GM13976 (cell line): ENCODE results near the gene PFDN4.
"Not testable (repeated sequence)": the region's sequence is repeated elsewhere in the genome, so short reads cannot be mapped to it uniquely, and the experiment has no call there.

ENCODE experiments used
- DNase-seq: peaks from one replicate; pipeline ENCODE4 v3.0.0; 2012; ENCODE audit warnings: low spot score
- CTCF ChIP-seq: IDR thresholded peaks from 2 replicates; pipeline ENCODE4 v1.5.1; 2012; ENCODE audit warnings: borderline replicate concordance, mild to moderate bottlenecking; ENCODE audit not compliant: insufficient read depth; ENCODE audit errors: extremely low read depth, missing control alignments, control extremely low read depth
- in situ Hi-C: fragments of 300-500 bp; cut with MboI; formaldehyde crosslinking; loops from one replicate; pipeline ENCODE4 v1.12.0; 2022; ENCODE audit warnings: low sequenced_read_pairs, mixed read lengths, inconsistent platforms; ENCODE audit not compliant: unreplicated experiment

The PFDN4 gene

GRCh38 chr20:54221996-54222890, 14.4 kb downstream of the PFDN4 start:
- DNase-seq = no peak
- no peak for TF ChIP-seq CTCF
- in situ Hi-C loops = loop anchor here (10.0 kb wide), 1 partner anchor 413 kb away; no protein-coding TSS in a partner anchor

GRCh38 chr20:54223285-54223684, 15.4 kb downstream of the PFDN4 start:
- in situ Hi-C loops = loop anchor here (10.0 kb wide), 1 partner anchor 412 kb away; no protein-coding TSS in a partner anchor
- no peak for TF ChIP-seq CTCF
- DNase-seq = no peak

- in situ Hi-C loops = loop anchor here (10.0 kb wide), 1 partner anchor 411 kb away; no protein-coding TSS in a partner anchor
- TF ChIP-seq CTCF = no peak
- no peak for DNase-seq
These were observed 15.9 kb downstream of the PFDN4 start for GRCh38 chr20:54223751-54224150.

GRCh38 chr20:54224642-54225041, 16.8 kb downstream of the PFDN4 start:
- in situ Hi-C loops = loop anchor here (10.0 kb wide), 1 partner anchor 410 kb away; no protein-coding TSS in a partner anchor
- not testable (repeated sequence) for DNase-seq

- no peak for DNase-seq
- in situ Hi-C loops = loop anchor here (10.0 kb wide), 1 partner anchor 408 kb away; no protein-coding TSS in a partner anchor
- TF ChIP-seq CTCF = no peak
These were observed 19.4 kb downstream of the PFDN4 start for GRCh38 chr20:54227241-54227640.

- no peak for DNase-seq
- TF ChIP-seq CTCF = no peak
- in situ Hi-C loops = loop anchor here (10.0 kb wide), 1 partner anchor 407 kb away; no protein-coding TSS in a partner anchor
These were observed 19.9 kb downstream of the PFDN4 start for GRCh38 chr20:54227751-54228150.

- in situ Hi-C loops = loop anchor here (10.0 kb wide), 1 partner anchor 406 kb away; no protein-coding TSS in a partner anchor
- TF ChIP-seq CTCF = no peak
- DNase-seq = no peak
These were observed 21.0 kb downstream of the PFDN4 start for GRCh38 chr20:54228841-54229240.
